Adrenal gland (tissue), 5 donors: ENCODE data around the gene PJVK.

Experiments
- POLR2A ChIP-seq, 2 donors: fragments of 450-650 bp; IDR thresholded peaks; one replicate each; pipeline ENCODE4 v1.6.1; 2017; ENCODE audit warnings: antibody characterized with exemption in 2 of 2, mild to moderate bottlenecking in 2 of 2, moderate library complexity in 1 of 2
- TF ChIP-seq, protein P1 (sequence below), 6 experiments: fragments of 450-650 bp in 4 of 6; fragments of 200-600 bp in 2 of 6; sonication (generic) in 1 of 6; IDR thresholded peaks; 1 replicate in 5 of 6; 2 replicates in 1 of 6; pipeline versions ENCODE4 v1.5.1 to v1.8.0; 2016 to 2021; ENCODE audit warnings: antibody characterized with exemption in 6 of 6, mild to moderate bottlenecking in 2 of 6, moderate library complexity in 1 of 6
- donor health status: DM: no; HTN: no; CAD: no.

DNA sequence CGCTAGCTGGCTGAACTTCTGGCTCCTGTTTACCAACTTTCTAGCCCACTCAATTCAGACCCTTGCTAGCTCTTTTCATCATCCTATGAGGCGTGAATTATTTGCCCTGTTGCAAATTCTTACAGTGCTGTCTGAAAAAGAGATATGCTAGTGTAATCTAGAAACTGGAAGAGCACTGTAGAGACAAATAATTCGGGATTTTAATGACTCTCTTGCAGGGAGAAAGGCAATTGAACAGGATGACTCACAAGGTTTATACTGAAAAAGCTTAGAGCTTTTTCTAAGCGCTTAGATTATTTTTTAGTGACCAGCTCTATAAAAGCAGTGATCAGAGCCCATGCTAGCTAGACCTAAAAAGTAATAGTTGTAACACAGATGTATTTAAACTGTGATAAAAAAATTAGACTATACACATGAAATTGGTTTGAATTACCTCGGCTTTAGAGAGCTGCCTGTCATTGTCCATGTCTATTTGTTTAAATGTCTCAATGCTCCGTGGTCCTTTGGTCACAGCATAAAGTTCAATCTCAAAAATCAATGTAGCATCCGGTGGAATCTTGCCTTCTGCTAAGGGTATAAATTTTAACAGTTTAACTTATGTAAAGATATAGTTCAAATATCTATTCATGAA, 18.2 kb downstream of the PJVK start:
- TF ChIP-seq, protein P1, sequence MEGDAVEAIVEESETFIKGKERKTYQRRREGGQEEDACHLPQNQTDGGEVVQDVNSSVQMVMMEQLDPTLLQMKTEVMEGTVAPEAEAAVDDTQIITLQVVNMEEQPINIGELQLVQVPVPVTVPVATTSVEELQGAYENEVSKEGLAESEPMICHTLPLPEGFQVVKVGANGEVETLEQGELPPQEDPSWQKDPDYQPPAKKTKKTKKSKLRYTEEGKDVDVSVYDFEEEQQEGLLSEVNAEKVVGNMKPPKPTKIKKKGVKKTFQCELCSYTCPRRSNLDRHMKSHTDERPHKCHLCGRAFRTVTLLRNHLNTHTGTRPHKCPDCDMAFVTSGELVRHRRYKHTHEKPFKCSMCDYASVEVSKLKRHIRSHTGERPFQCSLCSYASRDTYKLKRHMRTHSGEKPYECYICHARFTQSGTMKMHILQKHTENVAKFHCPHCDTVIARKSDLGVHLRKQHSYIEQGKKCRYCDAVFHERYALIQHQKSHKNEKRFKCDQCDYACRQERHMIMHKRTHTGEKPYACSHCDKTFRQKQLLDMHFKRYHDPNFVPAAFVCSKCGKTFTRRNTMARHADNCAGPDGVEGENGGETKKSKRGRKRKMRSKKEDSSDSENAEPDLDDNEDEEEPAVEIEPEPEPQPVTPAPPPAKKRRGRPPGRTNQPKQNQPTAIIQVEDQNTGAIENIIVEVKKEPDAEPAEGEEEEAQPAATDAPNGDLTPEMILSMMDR (IDR thresholded peaks at IDR 0.05), result no peak
- no peak for TF ChIP-seq POLR2A (IDR thresholded peaks at IDR 0.05)
